Fibroblast of peridontal ligament (primary cell): ENCODE measurements around the gene ARFGEF3.

Source experiments
- DNase-seq: peaks from one replicate; pipeline ENCODE4 v3.0.0-alpha.2; 2010; ENCODE audit errors: extremely low read depth

The ARFGEF3 gene

GRCh38 chr6:138271451-138271850 lies 109.7 kb downstream of the ARFGEF3 start:
- no peak for DNase-seq

- DNase-seq = no peak
Measured at GRCh38 chr6:138272533-138273315, 111.0 kb downstream of the ARFGEF3 start.

- DNase-seq = no peak
Measured at GRCh38 chr6:138275976-138276375, 114.2 kb downstream of the ARFGEF3 start.

GRCh38 chr6:138277835-138278234 lies 116.1 kb downstream of the ARFGEF3 start:
- DNase-seq = no peak

- DNase-seq = peak; percentile 6
Measured at GRCh38 chr6:138278326-138278725, 116.6 kb downstream of the ARFGEF3 start.

- DNase-seq = no peak
Measured at GRCh38 chr6:138285800-138286199, 124.1 kb downstream of the ARFGEF3 start.

GRCh38 chr6:138286698-138287097 lies 125.0 kb downstream of the ARFGEF3 start:
- DNase-seq = no peak

GRCh38 chr6:138287144-138287955 lies 125.6 kb downstream of the ARFGEF3 start:
- DNase-seq = no peak

GRCh38 chr6:138288428-138289085 lies 126.8 kb downstream of the ARFGEF3 start:
- peak; percentile 74 for DNase-seq

- no peak for DNase-seq
Measured at GRCh38 chr6:138289739-138290138, 128.0 kb downstream of the ARFGEF3 start.

- DNase-seq = no peak
Measured at GRCh38 chr6:138290423-138290962, 128.8 kb downstream of the ARFGEF3 start.

GRCh38 chr6:138291036-138291848 lies 129.5 kb downstream of the ARFGEF3 start:
- no peak for DNase-seq

GRCh38 chr6:138291849-138292181 lies 130.1 kb downstream of the ARFGEF3 start:
- DNase-seq = no peak

- DNase-seq = no peak
Measured at GRCh38 chr6:138292482-138292881, 130.7 kb downstream of the ARFGEF3 start.

- DNase-seq = peak; percentile 32
Measured at GRCh38 chr6:138293428-138294395, 132.0 kb downstream of the ARFGEF3 start.

GRCh38 chr6:138296381-138296780 lies 134.6 kb downstream of the ARFGEF3 start:
- DNase-seq = no peak

- DNase-seq = no peak
Measured at GRCh38 chr6:138296786-138297185, 135.0 kb downstream of the ARFGEF3 start.

GRCh38 chr6:138297761-138298298 lies 136.1 kb downstream of the ARFGEF3 start:
- no peak for DNase-seq

- DNase-seq = no peak
Measured at GRCh38 chr6:138300469-138300868, 138.7 kb downstream of the ARFGEF3 start.

GRCh38 chr6:138302554-138302953 lies 140.8 kb downstream of the ARFGEF3 start:
- no peak for DNase-seq
